OCI-LY7 (cell line): ENCODE measurements around the gene FCMR. TPM values are rescaled to one million over a fixed set of nuclear protein-coding genes. Genes with fewer than 3 reads are reported as not detected.

Source experiments
- BruUV-seq: library from RNA; stranded (reverse); fragments of 400-500 nt; replicated peaks from 2 replicates; lab custom pipeline; 2021; lab: Mats Ljungman, UMichigan
- CTCF ChIA-PET: fragments of 300-600 bp; sonication (Branson Sonifier 250); formaldehyde crosslinking; loops from one replicate; lab custom pipeline; 2022; ENCODE audit warnings: antibody characterized with exemption; ENCODE audit not compliant: unreplicated experiment; lab: Charles Lee
- POLR2A ChIA-PET: fragments of 300-600 bp; sonication (Branson Sonifier 250); formaldehyde crosslinking; loops from one replicate; lab custom pipeline; 2022; ENCODE audit warnings: antibody characterized with exemption; lab: Charles Lee
- DNase-seq: peaks from one replicate; pipeline ENCODE4 v3.0.0-alpha.2; 2015; ENCODE audit warnings: low spot score
- H2AFZ ChIP-seq: fragments of 200-600 bp; sonication (generic), shearing (Covaris generic); 2 replicates; pipeline ENCODE4 v1.6.1; 2014; ENCODE audit warnings: mild to moderate bottlenecking, antibody characterized with exemption, low read length, moderate library complexity
- H3K27ac ChIP-seq: fragments of 200-600 bp; sonication (generic); 2 replicates; pipeline ENCODE4 v1.5.1; 2014; ENCODE audit warnings: mixed run types, low read depth, mild to moderate bottlenecking, moderate library complexity, low read length, inconsistent platforms; ENCODE audit not compliant: poor library complexity, severe bottlenecking
- H3K36me3 ChIP-seq: fragments of 200-600 bp; sonication (generic); 2 replicates; pipeline ENCODE4 v1.6.1; 2014; ENCODE audit warnings: mild to moderate bottlenecking, antibody characterized with exemption, low read length, moderate library complexity, mixed read lengths; ENCODE audit not compliant: insufficient read depth
- H3K4me1 ChIP-seq: fragments of 200-600 bp; sonication (generic); 2 replicates; pipeline ENCODE4 v1.5.1; 2014; ENCODE audit warnings: mild to moderate bottlenecking, low read length; ENCODE audit not compliant: insufficient read depth, poor library complexity, severe bottlenecking
- H3K4me2 ChIP-seq: fragments of 200-600 bp; sonication (generic); 2 replicates; pipeline ENCODE4 v1.6.1; 2014; ENCODE audit warnings: mild to moderate bottlenecking, low read length
- H3K4me3 ChIP-seq: fragments of 200-600 bp; sonication (generic); 2 replicates; pipeline ENCODE4 v1.5.1; 2014; ENCODE audit warnings: mild to moderate bottlenecking, low read depth, low read length; ENCODE audit not compliant: poor library complexity, severe bottlenecking
- H3K79me2 ChIP-seq: fragments of 200-600 bp; sonication (generic); 2 replicates; pipeline ENCODE4 v1.6.1; 2016; ENCODE audit warnings: low read depth, mild to moderate bottlenecking, low read length, moderate library complexity, mixed read lengths; ENCODE audit not compliant: insufficient read depth
- H3K9me2 ChIP-seq: fragments of 200-600 bp; sonication (generic); 2 replicates; pipeline ENCODE4 v1.6.1; 2016; ENCODE audit warnings: mild to moderate bottlenecking, low read length, mixed read lengths; ENCODE audit not compliant: insufficient read depth
- H3K9me3 ChIP-seq: fragments of 200-600 bp; sonication (generic); 2 replicates; pipeline ENCODE4 v1.6.1; 2014; ENCODE audit warnings: mild to moderate bottlenecking, mixed run types, low read length, mixed read lengths
- H4K20me1 ChIP-seq: fragments of 200-600 bp; sonication (generic); 2 replicates; pipeline ENCODE4 v1.6.1; 2014; ENCODE audit warnings: mild to moderate bottlenecking, antibody characterized with exemption, low read length, moderate library complexity, mixed read lengths; ENCODE audit not compliant: insufficient read depth
- EZH2phosphoT487 ChIP-seq: fragments of 200-600 bp; sonication (generic); IDR thresholded peaks from 2 replicates; pipeline ENCODE4 v1.6.1; 2018; ENCODE audit warnings: low read depth, borderline replicate concordance, mild to moderate bottlenecking, mixed run types, antibody characterized with exemption, low read length, moderate library complexity, mixed read lengths
- intact Hi-C: fragments of 100-400 bp; cut with micrococcal nuclease; formaldehyde crosslinking; loops from one replicate; pipeline ENCODE4 v1.10.0; 2022; ENCODE audit not compliant: unreplicated experiment
- total RNA-seq, 2 experiments: library from RNA; depleted of rRNA in 1 of 2; stranded (reverse); fragments of >200 nt in 1 of 2; shearing (Covaris generic) in 1 of 2; gene quantifications; 2 replicates each; pipeline ENCODE4 v1.2.3, GENCODE V29; 2014 to 2022
- TF ChIP-seq, protein P1 (sequence below): fragments of 200-600 bp; sonication (generic); conservative IDR thresholded peaks from 2 replicates; pipeline ENCODE4 v1.5.1; 2014; ENCODE audit warnings: mild to moderate bottlenecking, antibody characterized with exemption, low read length, moderate library complexity, mixed read lengths

The FCMR gene
- total RNA-seq, 2 experiments from 2014 or later, result 5.2 to 9.2 TPM

DNA sequence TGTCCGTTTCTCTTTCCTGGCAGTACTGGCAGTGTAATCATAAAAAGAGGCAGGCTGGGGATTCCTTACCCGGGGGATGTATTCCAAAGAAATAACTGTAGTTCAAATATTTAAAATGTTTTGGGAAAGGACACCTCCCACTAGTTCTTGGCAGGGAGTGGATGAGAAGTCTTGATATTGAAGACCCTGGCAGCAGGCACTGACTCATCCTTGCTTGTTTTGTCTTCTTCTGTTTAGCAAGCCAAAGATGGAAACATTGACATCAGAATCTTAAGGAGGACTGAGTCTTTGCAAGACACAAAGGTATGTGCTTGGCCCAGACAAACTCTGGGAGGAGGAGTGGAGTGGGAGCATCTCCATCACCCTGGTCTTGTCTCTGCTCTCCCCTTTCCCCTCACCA is 55.7 kb downstream of the FCMR start:
- H3K4me3 ChIP-seq, result no peak overlapping the region
- no peaks in the 10 kb centered on the region for H3K4me1 ChIP-seq
- H3K4me2 ChIP-seq, result no peak overlapping the region
- BruUV-seq, result no TSS peak
- H3K9me2 ChIP-seq, result no peaks in the 10 kb centered on the region
- no peak overlapping the region for H3K27ac ChIP-seq
- H3K36me3 ChIP-seq, result no peaks in the 10 kb centered on the region
- H3K9me3 ChIP-seq, result no peaks in the 10 kb centered on the region
- intact Hi-C loops, result loop anchor here (5.0 kb wide), 2 partner anchors 46 to 116 kb away; no protein-coding TSS in a partner anchor
- no peak for DNase-seq
- ChIA-PET CTCF (interaction anchor here (1.3 kb wide), 1 partner anchor 47 kb away, joined by 3 read pairs; no protein-coding TSS in a partner anchor), POLR2A (no interaction called here)
- H2AFZ ChIP-seq, result no peak overlapping the region
- TF ChIP-seq EZH2phosphoT487, result no peak
- TF ChIP-seq, protein P1, sequence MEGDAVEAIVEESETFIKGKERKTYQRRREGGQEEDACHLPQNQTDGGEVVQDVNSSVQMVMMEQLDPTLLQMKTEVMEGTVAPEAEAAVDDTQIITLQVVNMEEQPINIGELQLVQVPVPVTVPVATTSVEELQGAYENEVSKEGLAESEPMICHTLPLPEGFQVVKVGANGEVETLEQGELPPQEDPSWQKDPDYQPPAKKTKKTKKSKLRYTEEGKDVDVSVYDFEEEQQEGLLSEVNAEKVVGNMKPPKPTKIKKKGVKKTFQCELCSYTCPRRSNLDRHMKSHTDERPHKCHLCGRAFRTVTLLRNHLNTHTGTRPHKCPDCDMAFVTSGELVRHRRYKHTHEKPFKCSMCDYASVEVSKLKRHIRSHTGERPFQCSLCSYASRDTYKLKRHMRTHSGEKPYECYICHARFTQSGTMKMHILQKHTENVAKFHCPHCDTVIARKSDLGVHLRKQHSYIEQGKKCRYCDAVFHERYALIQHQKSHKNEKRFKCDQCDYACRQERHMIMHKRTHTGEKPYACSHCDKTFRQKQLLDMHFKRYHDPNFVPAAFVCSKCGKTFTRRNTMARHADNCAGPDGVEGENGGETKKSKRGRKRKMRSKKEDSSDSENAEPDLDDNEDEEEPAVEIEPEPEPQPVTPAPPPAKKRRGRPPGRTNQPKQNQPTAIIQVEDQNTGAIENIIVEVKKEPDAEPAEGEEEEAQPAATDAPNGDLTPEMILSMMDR, result no peak
- no peaks in the 10 kb centered on the region for H4K20me1 ChIP-seq
- H3K79me2 ChIP-seq, result no peaks in the 10 kb centered on the region

DNA sequence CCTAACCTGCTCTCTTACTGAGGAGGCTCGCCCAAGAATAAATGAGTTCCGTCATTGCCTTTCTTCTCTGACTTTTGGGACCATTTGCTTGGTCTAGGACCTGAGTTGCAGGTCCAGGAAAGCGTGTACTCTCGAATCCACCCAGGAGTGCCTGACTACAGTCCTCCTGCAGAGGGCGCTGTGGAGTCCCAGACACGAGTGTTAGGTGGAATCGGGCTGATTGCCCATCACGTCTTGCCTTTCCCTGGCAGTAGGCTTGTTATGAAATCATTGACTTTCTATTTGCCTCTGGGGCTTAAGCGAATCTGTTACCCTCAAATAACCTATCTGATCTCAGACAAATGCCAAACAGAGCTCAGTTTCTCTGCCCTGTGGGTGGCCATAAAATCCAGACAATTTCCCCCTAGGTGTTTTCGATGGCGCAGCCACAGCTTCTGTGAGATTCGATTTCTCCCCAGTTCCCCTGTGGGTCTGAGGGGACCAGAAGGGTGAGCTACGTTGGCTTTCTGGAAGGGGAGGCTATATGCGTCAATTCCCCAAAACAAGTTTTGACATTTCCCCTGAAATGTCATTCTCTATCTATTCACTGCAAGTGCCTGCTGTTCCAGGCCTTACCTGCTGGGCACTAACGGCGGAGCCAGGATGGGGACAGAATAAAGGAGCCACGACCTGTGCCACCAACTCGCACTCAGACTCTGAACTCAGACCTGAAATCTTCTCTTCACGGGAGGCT is 56.6 kb downstream of the FCMR start, which contains the start of gene IL20:
IL20 (plus strand) TSS at position 685 of the 733 bp plus-strand sequence. CDS start 230 bp downstream, outside the sequence.
- Histone ChIP-seq H3K79me2 (no peaks in the 10 kb centered on the region), H3K9me3 (no peaks in the 10 kb centered on the region), H3K4me2 (no peak within 1 kb of the TSS), H3K27ac (no peak within 1 kb of the TSS), H3K9me2 (no peaks in the 10 kb centered on the region), H3K4me1 (no peaks in the 10 kb centered on the region), H4K20me1 (no peaks in the 10 kb centered on the region), H3K36me3 (no peaks in the 10 kb centered on the region), H3K4me3 (no peak within 1 kb of the TSS), H2AFZ (no peak within 1 kb of the TSS)
- peak; percentile 69 for DNase-seq
- ChIA-PET CTCF (interaction anchor here (1.3 kb wide), 1 partner anchor 48 kb away, joined by 3 read pairs; no protein-coding TSS in a partner anchor), POLR2A (interaction anchor here (1.0 kb wide), 1 partner anchor 117 kb away, joined by 4 read pairs; no protein-coding TSS in a partner anchor)
- intact Hi-C loops, result loop anchor here (5.0 kb wide), 2 partner anchors 47 to 117 kb away; no protein-coding TSS in a partner anchor
- no TSS peak for BruUV-seq
- no peak for TF ChIP-seq EZH2phosphoT487
- TF ChIP-seq, protein P1, result peak; percentile 89

DNA sequence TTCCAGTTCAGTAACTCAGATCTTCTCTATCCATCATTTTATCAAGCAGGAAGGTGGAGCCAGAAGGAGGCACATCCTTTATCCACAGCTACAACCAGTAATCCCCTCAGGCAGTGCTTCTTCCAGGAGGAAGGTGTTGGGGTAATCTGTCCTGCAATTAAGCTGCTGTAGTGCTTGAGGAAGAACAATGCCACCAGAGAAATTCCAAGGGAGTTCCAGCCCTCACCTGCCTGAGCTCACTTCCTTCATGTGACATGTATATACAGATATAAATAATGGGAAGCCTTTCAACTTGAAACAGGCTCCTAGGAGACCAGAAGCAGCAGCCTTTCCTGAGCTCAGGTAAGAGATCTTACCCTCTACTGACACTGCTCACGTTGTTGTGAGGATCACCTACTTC is 58.5 kb downstream of the FCMR start:
- H3K4me2 ChIP-seq, result no peak overlapping the region
- H3K4me1 ChIP-seq, result peaks cover 4% of the 10 kb centered on the region
- BruUV-seq, result no TSS peak
- ChIA-PET CTCF (no interaction called here), POLR2A (no interaction called here)
- no peak overlapping the region for H3K27ac ChIP-seq
- H2AFZ ChIP-seq, result no peak overlapping the region
- no peaks in the 10 kb centered on the region for H3K9me2 ChIP-seq
- no peaks in the 10 kb centered on the region for H3K36me3 ChIP-seq
- H4K20me1 ChIP-seq, result no peaks in the 10 kb centered on the region
- no peaks in the 10 kb centered on the region for H3K9me3 ChIP-seq
- no peaks in the 10 kb centered on the region for H3K79me2 ChIP-seq
- DNase-seq, result no peak
- no peak overlapping the region for H3K4me3 ChIP-seq
- intact Hi-C loops, result no loop called here
- TF ChIP-seq, protein P1, result no peak
- TF ChIP-seq EZH2phosphoT487, result no peak
